ENCODE measurements around the gene SLC11A1.

- TF ChIP-seq CTCF (IDR thresholded peaks at IDR 0.05; ENCODE audit: low read depth, low read length) = no peak
- TF ChIP-seq EZH2phosphoT487 (IDR thresholded peaks at IDR 0.05; ENCODE audit: low read depth) = no peak
These were observed 12.7 kb upstream of the SLC11A1 start for GRCh38 chr2:218369330-218369729.
